HepG2 (cell line): ENCODE results near the gene NOP56. TPM values are rescaled to one million over a fixed set of nuclear protein-coding genes. Genes with fewer than 3 reads are reported as not detected.

Experiments used
- AGO2 ChIP-seq: fragments of 200-400 bp; formaldehyde crosslinking; optimal IDR thresholded peaks from 2 replicates; pipeline ENCODE3; 2017; ENCODE audit warnings: mild to moderate bottlenecking, low read depth, low read length, moderate library complexity
- AHR ChIP-seq: IDR thresholded peaks from 2 replicates; pipeline ENCODE4 v1.6.1; 2018; ENCODE audit warnings: missing genetic modification reagents, missing compliant biosample characterization
- CBX5 ChIP-seq: sonication (generic); formaldehyde crosslinking; IDR thresholded peaks from 2 replicates; pipeline ENCODE4 v1.4.0; 2020; ENCODE audit warnings: missing genetic modification reagents, borderline replicate concordance
- DNMT1 ChIP-seq: sonication (generic); formaldehyde crosslinking; IDR thresholded peaks from 2 replicates; pipeline ENCODE4 v1.5.1; 2020; ENCODE audit warnings: mild to moderate bottlenecking, missing genetic modification reagents
- GRHL1 ChIP-seq: sonication (generic); formaldehyde crosslinking; conservative IDR thresholded peaks from 2 replicates; pipeline ENCODE4 v1.8.0; 2022; ENCODE audit warnings: missing genetic modification reagents
- HOXA3 ChIP-seq: sonication (generic); formaldehyde crosslinking; IDR thresholded peaks from 2 replicates; pipeline ENCODE4 v1.5.0; 2020; ENCODE audit warnings: missing genetic modification reagents
- ISX ChIP-seq: sonication (generic); formaldehyde crosslinking; conservative IDR thresholded peaks from 2 replicates; pipeline ENCODE4 v1.5.0; 2020; ENCODE audit warnings: missing genetic modification reagents
- MIXL1 ChIP-seq: IDR thresholded peaks from 2 replicates; pipeline ENCODE4 v1.6.1; 2016
- NCOA2 ChIP-seq: sonication (generic); formaldehyde crosslinking; IDR thresholded peaks from 2 replicates; pipeline ENCODE4 v1.8.0; 2022; ENCODE audit warnings: inconsistent platforms
- NCOR1 ChIP-seq: fragments of 200-600 bp; sonication (generic); IDR thresholded peaks from 2 replicates; pipeline ENCODE4 v1.7.0; 2017; ENCODE audit warnings: antibody characterized with exemption, low read length, borderline replicate concordance
- PHB2 ChIP-seq: fragments of 450-650 bp; IDR thresholded peaks from 2 replicates; pipeline ENCODE4 v1.6.1; 2018; ENCODE audit not compliant: partially characterized antibody
- SP5 ChIP-seq: IDR thresholded peaks from 2 replicates; pipeline ENCODE4 v1.6.1; 2016; ENCODE audit warnings: low read depth, borderline replicate concordance
- TFE3 ChIP-seq: IDR thresholded peaks from 2 replicates; pipeline ENCODE4 v1.6.1; 2016
- ZIK1 ChIP-seq: sonication (generic); formaldehyde crosslinking; IDR thresholded peaks from 2 replicates; pipeline ENCODE4 v1.5.0; 2020; ENCODE audit warnings: mild to moderate bottlenecking, low read depth, missing genetic modification reagents, borderline replicate concordance
- ZNF720 ChIP-seq: sonication (generic); formaldehyde crosslinking; IDR thresholded peaks from 2 replicates; pipeline ENCODE4 v1.4.0; 2020; ENCODE audit warnings: missing genetic modification reagents
- ZNF839 ChIP-seq: sonication (generic); formaldehyde crosslinking; IDR thresholded peaks from 2 replicates; pipeline ENCODE4 v1.4.0; 2020; ENCODE audit warnings: missing genetic modification reagents, mild to moderate bottlenecking, borderline replicate concordance
- ZNF883 ChIP-seq: sonication (generic); formaldehyde crosslinking; IDR thresholded peaks from 2 replicates; pipeline ENCODE4 v1.5.1; 2020; ENCODE audit warnings: mild to moderate bottlenecking, missing genetic modification reagents; ENCODE audit errors: not compliant biosample characterization
- polyA plus RNA-seq, 8 experiments: library from polyadenylated mRNA; depleted of rRNA in 3 of 8; stranded (reverse) in 7 of 8; unstranded in 1 of 8; fragments of >200 nt; fragmentation: Illumina TruSeq in 4 of 8; extraction: Trizol in 4 of 8; gene quantifications; 2 replicates each; pipeline versions ENCODE4 v1.2.1 to v1.2.3, GENCODE V29; 2011 to 2016; ENCODE audit warnings: low read depth in 4 of 8, missing spikeins in 1 of 8, mixed read lengths in 1 of 8; ENCODE audit not compliant: insufficient read depth in 1 of 8
- total RNA-seq, 5 experiments: library from RNA; depleted of rRNA; stranded (reverse); fragments of >200 nt; fragmentation: Illumina TruSeq; extraction: Trizol; gene quantifications; 2 replicates each; pipeline ENCODE4 v1.2.3, GENCODE V29; 2016; ENCODE audit warnings: low read depth in 1 of 5
- TF ChIP-seq, protein P1 (sequence below): sonication (generic); IDR thresholded peaks from 2 replicates; pipeline ENCODE4 v1.6.1; 2016; ENCODE audit warnings: low read depth, borderline replicate concordance
- TF ChIP-seq, protein P2 (sequence below): sonication (generic); formaldehyde crosslinking; IDR thresholded peaks from 2 replicates; pipeline ENCODE4 v1.4.0; 2020; ENCODE audit warnings: missing genetic modification reagents
- TF ChIP-seq, protein P3 (sequence below): sonication (generic); formaldehyde crosslinking; IDR thresholded peaks from 2 replicates; pipeline ENCODE4 v1.4.0; 2020; ENCODE audit warnings: missing genetic modification reagents
- TF ChIP-seq, protein P4 (sequence below): IDR thresholded peaks from 2 replicates; pipeline ENCODE4 v1.6.1; 2016; ENCODE audit warnings: control low read depth

NOP56 gene
- total and polyA plus RNA-seq, 2 of the 13 experiments (the other 11 are each of a cell fraction or from before 2014, with no cell fraction given) = 369 to 1,116 TPM

DNA sequence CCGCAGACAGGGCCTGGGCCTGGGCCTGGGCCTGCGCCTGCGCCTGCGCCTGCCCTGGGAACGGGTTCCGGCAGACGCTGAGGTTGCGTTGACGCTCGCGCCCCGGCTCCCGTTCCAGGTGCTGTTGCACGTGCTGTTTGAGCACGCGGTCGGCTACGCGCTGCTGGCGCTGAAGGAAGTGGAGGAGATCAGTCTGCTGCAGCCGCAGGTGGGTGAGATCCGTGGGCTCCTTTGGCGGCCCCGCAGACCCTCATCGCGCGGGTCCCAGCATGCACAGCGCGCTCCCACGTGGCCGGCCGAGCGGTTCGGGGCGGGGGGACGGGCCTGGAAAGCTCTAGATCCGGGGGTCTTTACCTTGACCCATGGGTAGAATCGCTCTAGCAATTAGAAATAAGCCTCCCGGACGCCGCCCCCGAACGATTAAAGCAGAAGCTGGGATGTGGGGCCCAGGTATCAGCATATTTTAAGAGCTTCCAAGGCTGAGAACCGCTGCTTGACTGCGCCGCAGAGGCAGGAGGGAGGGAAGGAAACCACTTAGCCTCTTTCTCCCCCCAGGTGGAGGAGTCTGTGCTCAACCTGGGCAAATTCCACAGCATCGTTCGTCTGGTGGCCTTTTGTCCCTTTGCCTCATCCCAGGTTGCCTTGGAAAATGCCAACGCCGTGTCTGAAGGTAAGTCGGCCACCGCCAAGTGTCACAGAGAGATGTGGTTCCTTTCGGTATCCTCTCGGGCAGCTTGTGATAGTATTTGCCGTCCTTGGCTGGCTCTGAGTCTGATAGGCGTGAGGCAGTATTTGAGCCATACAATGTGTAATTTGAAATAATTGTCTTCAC is 508 bp downstream of the NOP56 start (continued):
- TF ChIP-seq, protein P1, sequence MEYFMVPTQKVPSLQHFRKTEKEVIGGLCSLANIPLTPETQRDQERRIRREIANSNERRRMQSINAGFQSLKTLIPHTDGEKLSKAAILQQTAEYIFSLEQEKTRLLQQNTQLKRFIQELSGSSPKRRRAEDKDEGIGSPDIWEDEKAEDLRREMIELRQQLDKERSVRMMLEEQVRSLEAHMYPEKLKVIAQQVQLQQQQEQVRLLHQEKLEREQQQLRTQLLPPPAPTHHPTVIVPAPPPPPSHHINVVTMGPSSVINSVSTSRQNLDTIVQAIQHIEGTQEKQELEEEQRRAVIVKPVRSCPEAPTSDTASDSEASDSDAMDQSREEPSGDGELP = no peak
- TF ChIP-seq ZNF839 (CRISPR knock-in tag) (peak; percentile 91), ISX (CRISPR knock-in tag) (no peak), HOXA3 (CRISPR knock-in tag) (no peak; the same call in none of the 2 replicates), CBX5 (CRISPR knock-in tag) (no peak), AGO2 (peak; percentile 99), SP5 (CRISPR knock-in tag) (0 out of 2 replicates have a peak, but pooled peaks have one; percentile 1), DNMT1 (CRISPR knock-in tag) (no peak; the same call in 1 of the 2 replicates), AHR (CRISPR knock-in tag) (peak; percentile 84; the same call in 1 of the 2 replicates), MIXL1 (CRISPR knock-in tag) (peak; percentile 2; the same call in 1 of the 2 replicates), GRHL1 (CRISPR knock-in tag) (no peak), NCOR1 (no peak), ZNF720 (CRISPR knock-in tag) (no peak), PHB2 (no peak), ZNF883 (CRISPR knock-in tag) (peak; percentile 80), ZIK1 (CRISPR knock-in tag) (peak; percentile 83; the same call in 1 of the 2 replicates), TFE3 (no peak; the same call in 1 of the 2 replicates), NCOA2 (CRISPR knock-in tag) (no peak; the same call in 1 of the 2 replicates)
- TF ChIP-seq, protein P2, sequence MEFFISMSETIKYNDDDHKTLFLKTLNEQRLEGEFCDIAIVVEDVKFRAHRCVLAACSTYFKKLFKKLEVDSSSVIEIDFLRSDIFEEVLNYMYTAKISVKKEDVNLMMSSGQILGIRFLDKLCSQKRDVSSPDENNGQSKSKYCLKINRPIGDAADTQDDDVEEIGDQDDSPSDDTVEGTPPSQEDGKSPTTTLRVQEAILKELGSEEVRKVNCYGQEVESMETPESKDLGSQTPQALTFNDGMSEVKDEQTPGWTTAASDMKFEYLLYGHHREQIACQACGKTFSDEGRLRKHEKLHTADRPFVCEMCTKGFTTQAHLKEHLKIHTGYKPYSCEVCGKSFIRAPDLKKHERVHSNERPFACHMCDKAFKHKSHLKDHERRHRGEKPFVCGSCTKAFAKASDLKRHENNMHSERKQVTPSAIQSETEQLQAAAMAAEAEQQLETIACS (CRISPR knock-in tag) = peak; percentile 58; the same call in 1 of the 2 replicates
- TF ChIP-seq, protein P3, sequence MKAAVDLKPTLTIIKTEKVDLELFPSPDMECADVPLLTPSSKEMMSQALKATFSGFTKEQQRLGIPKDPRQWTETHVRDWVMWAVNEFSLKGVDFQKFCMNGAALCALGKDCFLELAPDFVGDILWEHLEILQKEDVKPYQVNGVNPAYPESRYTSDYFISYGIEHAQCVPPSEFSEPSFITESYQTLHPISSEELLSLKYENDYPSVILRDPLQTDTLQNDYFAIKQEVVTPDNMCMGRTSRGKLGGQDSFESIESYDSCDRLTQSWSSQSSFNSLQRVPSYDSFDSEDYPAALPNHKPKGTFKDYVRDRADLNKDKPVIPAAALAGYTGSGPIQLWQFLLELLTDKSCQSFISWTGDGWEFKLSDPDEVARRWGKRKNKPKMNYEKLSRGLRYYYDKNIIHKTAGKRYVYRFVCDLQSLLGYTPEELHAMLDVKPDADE (CRISPR knock-in tag) = no peak; the same call in 1 of the 2 replicates
- TF ChIP-seq, protein P4, sequence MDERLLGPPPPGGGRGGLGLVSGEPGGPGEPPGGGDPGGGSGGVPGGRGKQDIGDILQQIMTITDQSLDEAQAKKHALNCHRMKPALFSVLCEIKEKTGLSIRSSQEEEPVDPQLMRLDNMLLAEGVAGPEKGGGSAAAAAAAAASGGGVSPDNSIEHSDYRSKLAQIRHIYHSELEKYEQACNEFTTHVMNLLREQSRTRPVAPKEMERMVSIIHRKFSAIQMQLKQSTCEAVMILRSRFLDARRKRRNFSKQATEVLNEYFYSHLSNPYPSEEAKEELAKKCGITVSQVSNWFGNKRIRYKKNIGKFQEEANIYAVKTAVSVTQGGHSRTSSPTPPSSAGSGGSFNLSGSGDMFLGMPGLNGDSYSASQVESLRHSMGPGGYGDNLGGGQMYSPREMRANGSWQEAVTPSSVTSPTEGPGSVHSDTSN = no peak
